Gastrocnemius medialis (tissue), 4 donors: Measurements from ENCODE around the gene PALD1. TPM values are rescaled to one million over a fixed set of nuclear protein-coding genes. Genes with fewer than 3 reads are reported as not detected.
A peak's percentile ranks its signal among the peaks of the same experiment; 100 is the strongest.

Experiments
- ATAC-seq, 2 donors: fragments of 150-250 bp; one replicate each; pipeline ENCODE4 v1.9.1; 2016
- DNase-seq, 2 donors: peaks; one replicate each; pipeline ENCODE4 v3.0.0-alpha.2; 2019
- H3K27ac ChIP-seq, 4 donors: fragments of 200-600 bp; sonication (generic); 1 replicate in 1 of 4; 2 replicates in 3 of 4; pipeline ENCODE4 v1.5.1; 2016 to 2018; ENCODE audit warnings: mild to moderate bottlenecking in 2 of 4, moderate library complexity in 1 of 4
- H3K27me3 ChIP-seq, 3 donors: fragments of 200-600 bp; sonication (generic) in 2 of 3; 1 replicate in 1 of 3; 2 replicates in 2 of 3; pipeline versions ENCODE4 v1.5.1 to v1.6.0; 2016 to 2019; ENCODE audit warnings: mild to moderate bottlenecking in 1 of 3, moderate library complexity in 1 of 3
- H3K36me3 ChIP-seq, 2 donors: fragments of 200-600 bp; sonication (generic) in 1 of 2; one replicate each; pipeline ENCODE4 v1.5.1; 2017 to 2018
- H3K4me1 ChIP-seq, 2 donors: fragments of 200-600 bp; sonication (generic) in 1 of 2; one replicate each; pipeline ENCODE4 v1.5.1; 2016 to 2017; ENCODE audit warnings: mild to moderate bottlenecking in 2 of 2
- H3K4me3 ChIP-seq, 4 donors: fragments of 200-600 bp; sonication (generic) in 3 of 4; 1 replicate in 1 of 4; 2 replicates in 3 of 4; pipeline ENCODE4 v1.5.1; 2016 to 2019; ENCODE audit warnings: mild to moderate bottlenecking in 2 of 4
- H3K9me3 ChIP-seq, 3 donors: fragments of 200-600 bp; sonication (generic) in 2 of 3; 1 replicate in 1 of 3; 2 replicates in 2 of 3; pipeline ENCODE4 v1.5.1; 2016 to 2019
- CTCF ChIP-seq, 5 experiments: fragments of 450-650 bp in 3 of 5; fragments of 200-600 bp in 2 of 5; sonication (generic) in 2 of 5; IDR thresholded peaks in 4 of 5; conservative IDR thresholded peaks in 1 of 5; 1 replicate in 4 of 5; 2 replicates in 1 of 5; pipeline ENCODE4 v1.5.1; 2016 to 2019; ENCODE audit warnings: antibody characterized with exemption in 5 of 5, mild to moderate bottlenecking in 3 of 5, moderate library complexity in 3 of 5
- POLR2A ChIP-seq, 2 donors: fragments of 450-650 bp; IDR thresholded peaks; one replicate each; pipeline ENCODE4 v1.6.1; 2017; ENCODE audit warnings: antibody characterized with exemption in 2 of 2, mild to moderate bottlenecking in 2 of 2, moderate library complexity in 2 of 2
- in situ Hi-C, 4 donors: fragments of 200-750 bp; cut with MboI; loops; one replicate each; pipeline versions ENCODE4 v1.15.0 to v1.8.0; 2017; ENCODE audit warnings: low sequenced_read_pairs in 4 of 4
- intact Hi-C: fragments of 100-400 bp; cut with DNase I; formaldehyde crosslinking; loops from one replicate; pipeline ENCODE4 v1.15.1; 2023; ENCODE audit warnings: low total_unique reads
- total RNA-seq, 4 donors: library from RNA; depleted of rRNA; stranded (reverse); fragments of >200 nt; gene quantifications; one replicate each; pipeline versions ENCODE4 v1.1.0 to v1.2.3, GENCODE V29; 2016

PALD1 gene
- total RNA-seq, 4 donors from 2014 or later, result 1.4 to 4.1 (median 2.3) TPM

GRCh38 chr10:70461397-70462348 lies 16.9 kb upstream of the PALD1 start:
- in situ Hi-C loops (loop anchor here in 3 of 4 donors (5.0 to 25.0 kb wide), 5 partner anchors 53 to 301 kb away; no protein-coding TSS in a partner anchor), intact Hi-C loops (loop anchor here (1.0 to 2.0 kb wide), 3 partner anchors 47 to 297 kb away; no protein-coding TSS in a partner anchor)
- peak overlapping the region in 2 of 4 donors; percentile 9 to 87 for H3K27ac ChIP-seq
- DNase-seq (peak; percentile 37 to 60), ATAC-seq (peak; percentile 56 to 67)
- TF ChIP-seq CTCF (IDR thresholded peaks at IDR 0.05 in 4 of 5, conservative IDR thresholded peaks at IDR 0.05 in 1 of 5) (peak; percentile 82 to 93 (median 87)), POLR2A (IDR thresholded peaks at IDR 0.05) (no peak)
- H3K27me3 ChIP-seq, result no peaks in the 10 kb centered on the region
- no peak overlapping the region for H3K4me3 ChIP-seq
- peaks cover 13 to 23% of the 10 kb centered on the region in 2 donors for H3K4me1 ChIP-seq
- no peaks in the 10 kb centered on the region for H3K36me3 ChIP-seq
- no peaks in the 10 kb centered on the region for H3K9me3 ChIP-seq

GRCh38 chr10:70462349-70462984 lies 16.1 kb upstream of the PALD1 start:
- H3K4me1 ChIP-seq, result peaks cover 13 to 23% of the 10 kb centered on the region in 2 donors
- no peak for TF ChIP-seq CTCF (IDR thresholded peaks at IDR 0.05 in 4 of 5, conservative IDR thresholded peaks at IDR 0.05 in 1 of 5)
- no peak for TF ChIP-seq POLR2A (IDR thresholded peaks at IDR 0.05)
- peak overlapping the region in 2 of 4 donors; percentile 35 to 43 for H3K27ac ChIP-seq
- no peaks in the 10 kb centered on the region for H3K9me3 ChIP-seq
- H3K4me3 ChIP-seq, result no peak overlapping the region
- ATAC-seq, result peak; percentile 34 to 57
- no peaks in the 10 kb centered on the region for H3K27me3 ChIP-seq
- no peaks in the 10 kb centered on the region for H3K36me3 ChIP-seq
- intact Hi-C loops, result no loop called here
- in situ Hi-C loops, result loop anchor here in 3 of 4 donors (5.0 to 25.0 kb wide), 5 partner anchors 52 to 300 kb away; no protein-coding TSS in a partner anchor
- DNase-seq, result peak; percentile 50 to 86

GRCh38 chr10:70465278-70465677 lies 13.3 kb upstream of the PALD1 start:
- intact Hi-C loops, result no loop called here
- DNase-seq (no peak), ATAC-seq (no peak)

GRCh38 chr10:70465832-70466231 lies 12.7 kb upstream of the PALD1 start:
- ATAC-seq (no peak), DNase-seq (no peak)
- in situ Hi-C loops, result loop anchor here in 1 of 4 donors (10.0 to 25.0 kb wide), 2 partner anchors 49 to 296 kb away; no protein-coding TSS in a partner anchor
- intact Hi-C loops, result no loop called here
- H3K4me3 ChIP-seq, result no peak overlapping the region
- no peak overlapping the region for H3K27ac ChIP-seq
- H3K4me1 ChIP-seq, result peaks cover 14 to 16% of the 10 kb centered on the region in 2 donors
- no peaks in the 10 kb centered on the region for H3K36me3 ChIP-seq
- H3K9me3 ChIP-seq, result no peaks in the 10 kb centered on the region
- no peak for TF ChIP-seq CTCF (IDR thresholded peaks at IDR 0.05 in 4 of 5, conservative IDR thresholded peaks at IDR 0.05 in 1 of 5)
- no peak for TF ChIP-seq POLR2A (IDR thresholded peaks at IDR 0.05)
- H3K27me3 ChIP-seq, result no peaks in the 10 kb centered on the region

More at GRCh38 chr10:70465278-70465677, 13.3 kb upstream of the PALD1 start:
- H3K27me3 ChIP-seq, result no peaks in the 10 kb centered on the region
- H3K27ac ChIP-seq, result no peak overlapping the region
- in situ Hi-C loops, result loop anchor here in 1 of 4 donors (10.0 to 25.0 kb wide), 2 partner anchors 50 to 297 kb away; no protein-coding TSS in a partner anchor
- H3K4me3 ChIP-seq, result no peak overlapping the region
- no peaks in the 10 kb centered on the region for H3K9me3 ChIP-seq
- TF ChIP-seq POLR2A (IDR thresholded peaks at IDR 0.05) (no peak), CTCF (IDR thresholded peaks at IDR 0.05 in 4 of 5, conservative IDR thresholded peaks at IDR 0.05 in 1 of 5) (no peak)
- H3K36me3 ChIP-seq, result no peaks in the 10 kb centered on the region
- H3K4me1 ChIP-seq, result peaks cover 14 to 16% of the 10 kb centered on the region in 2 donors
